ENCODE results near the gene WASHC2A. TPM values are rescaled to one million over a fixed set of nuclear protein-coding genes. Genes with fewer than 3 reads are reported as not detected.
A peak's percentile ranks its signal among the peaks of the same experiment; 100 is the strongest.
"Not testable (repeated sequence)": the region's sequence is repeated elsewhere in the genome, so short reads cannot be mapped to it uniquely, and the experiment has no call there.

WASHC2A gene
- total and polyA plus RNA-seq, 2 donors = 28.6 to 32.2 TPM

- H3K9me3 ChIP-seq (ENCODE audit: control insufficient read depth in 2 of 2, insufficient read depth in 1 of 2, low read length in 1 of 2); H3K36me3 ChIP-seq (ENCODE audit: control insufficient read depth in 2 of 2, insufficient read depth in 2 of 2, low read length in 1 of 2); H3K27ac ChIP-seq (ENCODE audit: low read depth in 1 of 2, low read length in 1 of 2); H3K4me1 ChIP-seq (ENCODE audit: control insufficient read depth in 2 of 2, insufficient read depth in 2 of 2, low read length in 2 of 2); H3K27me3 ChIP-seq (ENCODE audit: control insufficient read depth in 2 of 2, insufficient read depth in 1 of 2, low read length in 1 of 2); DNase-seq (ENCODE audit: low read depth in 6 of 9, low spot score in 9 of 9); H3K4me3 ChIP-seq (ENCODE audit: low read length in 2 of 2): not testable (repeated sequence)
- 98% methylated on average over 7 of the region's 7 CpGs for WGBS
Measured at GRCh38 chr10:50095402-50095801, 27.6 kb downstream of the WASHC2A start.

GRCh38 chr10:50096722-50097121 is 29.0 kb downstream of the WASHC2A start:
- not testable (repeated sequence) for H3K4me3 ChIP-seq (ENCODE audit: low read length in 2 of 2); H3K27ac ChIP-seq (ENCODE audit: low read depth in 1 of 2, low read length in 1 of 2); H3K27me3 ChIP-seq (ENCODE audit: control insufficient read depth in 2 of 2, insufficient read depth in 1 of 2, low read length in 1 of 2); DNase-seq (ENCODE audit: low read depth in 6 of 9, low spot score in 9 of 9); H3K9me3 ChIP-seq (ENCODE audit: control insufficient read depth in 2 of 2, insufficient read depth in 1 of 2, low read length in 1 of 2); H3K4me1 ChIP-seq (ENCODE audit: control insufficient read depth in 2 of 2, insufficient read depth in 2 of 2, low read length in 2 of 2)
- peaks cover 7 to 10% of the 10 kb centered on the region in 2 donors for H3K36me3 ChIP-seq (ENCODE audit: control insufficient read depth in 2 of 2, insufficient read depth in 2 of 2, low read length in 1 of 2)
- 100% methylated on average over 1 of the region's 3 CpGs for WGBS

GRCh38 chr10:50098645-50099044 is 30.9 kb downstream of the WASHC2A start:
- H3K36me3 ChIP-seq (ENCODE audit: control insufficient read depth in 2 of 2, insufficient read depth in 2 of 2, low read length in 1 of 2) = peaks cover 7 to 13% of the 10 kb centered on the region in 2 donors
- H3K27me3 ChIP-seq (ENCODE audit: control insufficient read depth in 2 of 2, insufficient read depth in 1 of 2, low read length in 1 of 2); H3K4me3 ChIP-seq (ENCODE audit: low read length in 2 of 2); H3K4me1 ChIP-seq (ENCODE audit: control insufficient read depth in 2 of 2, insufficient read depth in 2 of 2, low read length in 2 of 2); H3K9me3 ChIP-seq (ENCODE audit: control insufficient read depth in 2 of 2, insufficient read depth in 1 of 2, low read length in 1 of 2); H3K27ac ChIP-seq (ENCODE audit: low read depth in 1 of 2, low read length in 1 of 2); DNase-seq (ENCODE audit: low read depth in 6 of 9, low spot score in 9 of 9): not testable (repeated sequence)
- WGBS = 86% methylated on average over 3 of the region's 3 CpGs

GRCh38 chr10:50101139-50101582 is 33.4 kb downstream of the WASHC2A start:
- H3K4me1 ChIP-seq (ENCODE audit: control insufficient read depth in 2 of 2, insufficient read depth in 2 of 2, low read length in 2 of 2); H3K9me3 ChIP-seq (ENCODE audit: control insufficient read depth in 2 of 2, insufficient read depth in 1 of 2, low read length in 1 of 2); H3K4me3 ChIP-seq (ENCODE audit: low read length in 2 of 2); H3K27me3 ChIP-seq (ENCODE audit: control insufficient read depth in 2 of 2, insufficient read depth in 1 of 2, low read length in 1 of 2); DNase-seq (ENCODE audit: low read depth in 6 of 9, low spot score in 9 of 9); H3K27ac ChIP-seq (ENCODE audit: low read depth in 1 of 2, low read length in 1 of 2): not testable (repeated sequence)
- H3K36me3 ChIP-seq (ENCODE audit: control insufficient read depth in 2 of 2, insufficient read depth in 2 of 2, low read length in 1 of 2) = peaks cover 7 to 13% of the 10 kb centered on the region in 2 donors
- WGBS = 90% methylated on average over 9 of the region's 9 CpGs

GRCh38 chr10:50101747-50102146 is 34.0 kb downstream of the WASHC2A start:
- 98% methylated on average over 3 of the region's 3 CpGs for WGBS
- H3K27me3 ChIP-seq (ENCODE audit: control insufficient read depth in 2 of 2, insufficient read depth in 1 of 2, low read length in 1 of 2); H3K4me3 ChIP-seq (ENCODE audit: low read length in 2 of 2); H3K27ac ChIP-seq (ENCODE audit: low read depth in 1 of 2, low read length in 1 of 2); DNase-seq (ENCODE audit: low read depth in 6 of 9, low spot score in 9 of 9); H3K4me1 ChIP-seq (ENCODE audit: control insufficient read depth in 2 of 2, insufficient read depth in 2 of 2, low read length in 2 of 2); H3K9me3 ChIP-seq (ENCODE audit: control insufficient read depth in 2 of 2, insufficient read depth in 1 of 2, low read length in 1 of 2): not testable (repeated sequence)
- H3K36me3 ChIP-seq (ENCODE audit: control insufficient read depth in 2 of 2, insufficient read depth in 2 of 2, low read length in 1 of 2) = peaks cover 7 to 13% of the 10 kb centered on the region in 2 donors

- DNase-seq (ENCODE audit: low read depth in 6 of 9, low spot score in 9 of 9); H3K4me3 ChIP-seq (ENCODE audit: low read length in 2 of 2); H3K27ac ChIP-seq (ENCODE audit: low read depth in 1 of 2, low read length in 1 of 2); H3K27me3 ChIP-seq (ENCODE audit: control insufficient read depth in 2 of 2, insufficient read depth in 1 of 2, low read length in 1 of 2); H3K4me1 ChIP-seq (ENCODE audit: control insufficient read depth in 2 of 2, insufficient read depth in 2 of 2, low read length in 2 of 2); H3K9me3 ChIP-seq (ENCODE audit: control insufficient read depth in 2 of 2, insufficient read depth in 1 of 2, low read length in 1 of 2): not testable (repeated sequence)
- 92% methylated on average over 3 of the region's 5 CpGs for WGBS
- H3K36me3 ChIP-seq (ENCODE audit: control insufficient read depth in 2 of 2, insufficient read depth in 2 of 2, low read length in 1 of 2) = peaks cover 7 to 13% of the 10 kb centered on the region in 2 donors
Measured at GRCh38 chr10:50102267-50102666, 34.5 kb downstream of the WASHC2A start.

- not testable (repeated sequence) for H3K27me3 ChIP-seq (ENCODE audit: control insufficient read depth in 2 of 2, insufficient read depth in 1 of 2, low read length in 1 of 2); H3K4me3 ChIP-seq (ENCODE audit: low read length in 2 of 2); H3K9me3 ChIP-seq (ENCODE audit: control insufficient read depth in 2 of 2, insufficient read depth in 1 of 2, low read length in 1 of 2); H3K36me3 ChIP-seq (ENCODE audit: control insufficient read depth in 2 of 2, insufficient read depth in 2 of 2, low read length in 1 of 2); H3K4me1 ChIP-seq (ENCODE audit: control insufficient read depth in 2 of 2, insufficient read depth in 2 of 2, low read length in 2 of 2)
- DNase-seq (ENCODE audit: low read depth in 6 of 9, low spot score in 9 of 9) = peak in 2 of 9 donors; percentile 19 to 52
- peak overlapping the region in 1 of 2 donors; percentile 74 for H3K27ac ChIP-seq (ENCODE audit: low read depth in 1 of 2, low read length in 1 of 2)
- 41% methylated on average over 6 of the region's 7 CpGs for WGBS
Measured at GRCh38 chr10:50108999-50109698, 41.4 kb downstream of the WASHC2A start.

- H3K36me3 ChIP-seq (ENCODE audit: control insufficient read depth in 2 of 2, insufficient read depth in 2 of 2, low read length in 1 of 2); H3K27ac ChIP-seq (ENCODE audit: low read depth in 1 of 2, low read length in 1 of 2); H3K4me1 ChIP-seq (ENCODE audit: control insufficient read depth in 2 of 2, insufficient read depth in 2 of 2, low read length in 2 of 2); DNase-seq (ENCODE audit: low read depth in 6 of 9, low spot score in 9 of 9); H3K27me3 ChIP-seq (ENCODE audit: control insufficient read depth in 2 of 2, insufficient read depth in 1 of 2, low read length in 1 of 2); H3K4me3 ChIP-seq (ENCODE audit: low read length in 2 of 2); H3K9me3 ChIP-seq (ENCODE audit: control insufficient read depth in 2 of 2, insufficient read depth in 1 of 2, low read length in 1 of 2): not testable (repeated sequence)
- WGBS = 94% methylated on average over 7 of the region's 9 CpGs
Measured at GRCh38 chr10:50112419-50113112, 44.8 kb downstream of the WASHC2A start.

- WGBS = 95% methylated on average over 2 of the region's 2 CpGs
- peaks cover 8 to 13% of the 10 kb centered on the region in 2 donors for H3K36me3 ChIP-seq (ENCODE audit: control insufficient read depth in 2 of 2, insufficient read depth in 2 of 2, low read length in 1 of 2)
- H3K4me3 ChIP-seq (ENCODE audit: low read length in 2 of 2); DNase-seq (ENCODE audit: low read depth in 6 of 9, low spot score in 9 of 9); H3K27me3 ChIP-seq (ENCODE audit: control insufficient read depth in 2 of 2, insufficient read depth in 1 of 2, low read length in 1 of 2); H3K9me3 ChIP-seq (ENCODE audit: control insufficient read depth in 2 of 2, insufficient read depth in 1 of 2, low read length in 1 of 2): not testable (repeated sequence)
- peaks cover 4 to 11% of the 10 kb centered on the region in 2 donors for H3K4me1 ChIP-seq (ENCODE audit: control insufficient read depth in 2 of 2, insufficient read depth in 2 of 2, low read length in 2 of 2)
- peak overlapping the region in 1 of 2 donors; percentile 26 for H3K27ac ChIP-seq (ENCODE audit: low read depth in 1 of 2, low read length in 1 of 2)
Measured at GRCh38 chr10:50126765-50127164, 59.0 kb downstream of the WASHC2A start.
